Stimulated activated CD4-positive, alpha-beta T cell treated with anti-CD3 and anti-CD28 coated beads, Interleukin-4, amount 100 ng/mL, for 1 hour (primary cell): ENCODE results near the gene FAM241B.

Experiments
- DNase-seq: peaks from one replicate; pipeline ENCODE4 v3.0.0-alpha.2; 2020

The FAM241B gene

GRCh38 chr10:69668721-69669120 lies 38.7 kb downstream of the FAM241B start:
- no peak for DNase-seq

DNA sequence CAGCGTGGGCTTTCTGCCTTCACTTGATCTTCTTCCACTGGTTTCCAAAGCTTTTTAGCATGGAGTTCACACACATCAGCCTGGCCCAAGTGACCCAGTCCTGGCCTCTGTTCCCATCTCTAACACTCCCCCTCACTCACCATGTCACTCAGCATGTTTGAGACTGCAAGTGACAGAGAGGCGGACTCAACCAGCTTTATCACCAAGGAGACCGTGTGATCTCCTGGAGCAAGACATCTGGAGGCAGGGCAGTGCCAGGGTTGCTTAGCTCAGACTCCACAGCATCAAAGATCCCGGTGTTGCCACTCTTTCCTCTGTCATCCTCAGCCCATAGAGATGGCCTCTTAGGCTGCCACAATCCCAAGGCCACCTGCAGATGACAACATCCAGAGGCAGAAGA lies 39.4 kb downstream of the FAM241B start:
- no peak for DNase-seq

- DNase-seq, result no peak
These were observed 43.5 kb downstream of the FAM241B start for GRCh38 chr10:69673521-69673920.

- no peak for DNase-seq
These were observed 44.7 kb downstream of the FAM241B start for GRCh38 chr10:69674786-69675185.

DNA sequence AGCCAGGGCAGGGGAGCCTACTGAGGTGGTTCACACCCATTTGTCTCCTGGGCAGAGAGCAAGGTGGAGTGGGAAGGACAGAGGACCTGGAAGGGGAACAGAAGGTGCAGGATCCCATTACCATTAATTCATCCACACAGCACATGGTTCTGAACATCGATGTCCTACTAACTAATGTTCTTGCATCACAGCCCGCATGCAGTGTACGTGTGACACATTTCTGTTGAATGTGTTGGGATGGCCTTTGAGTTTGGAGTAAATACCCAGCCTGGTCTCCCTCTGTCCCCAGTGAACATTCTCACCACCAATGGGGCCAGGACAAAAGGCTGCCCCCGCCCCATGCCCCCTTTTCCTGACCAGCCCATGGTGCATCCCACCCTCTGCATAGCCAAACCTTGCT lies 46.3 kb downstream of the FAM241B start:
- DNase-seq, result no peak

DNA sequence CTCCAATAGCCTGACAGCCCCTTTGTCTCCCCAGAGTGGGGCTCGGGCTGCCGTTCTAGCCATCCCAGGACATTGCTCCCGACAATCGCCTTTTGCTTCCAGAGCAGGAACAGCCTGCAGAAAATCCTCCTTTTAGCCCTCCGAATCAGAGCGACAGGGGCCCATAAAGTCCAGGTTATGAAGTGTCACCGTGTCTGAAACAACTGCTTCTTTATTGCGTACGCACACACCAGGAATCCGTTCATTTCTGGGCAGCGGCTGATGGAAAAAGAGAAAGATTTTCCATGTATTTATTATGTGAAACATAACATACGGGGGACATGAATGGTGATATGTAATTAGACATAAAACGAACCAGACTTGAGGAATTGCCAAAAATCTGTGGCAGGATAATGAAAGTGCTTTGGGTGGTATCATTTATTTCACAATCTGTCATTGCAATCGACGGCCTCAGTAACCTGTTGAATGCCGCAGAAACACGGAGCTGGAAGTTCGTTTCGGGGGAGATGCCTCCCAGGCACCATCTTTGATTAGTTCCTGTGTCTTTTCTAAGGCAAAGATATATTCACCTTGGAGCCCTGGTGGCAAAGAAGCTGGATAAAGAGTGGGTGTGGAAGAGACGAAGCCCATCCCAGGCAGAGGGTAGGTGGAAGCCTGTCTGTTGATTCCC lies 48.1 kb downstream of the FAM241B start:
- DNase-seq, result no peak

DNA sequence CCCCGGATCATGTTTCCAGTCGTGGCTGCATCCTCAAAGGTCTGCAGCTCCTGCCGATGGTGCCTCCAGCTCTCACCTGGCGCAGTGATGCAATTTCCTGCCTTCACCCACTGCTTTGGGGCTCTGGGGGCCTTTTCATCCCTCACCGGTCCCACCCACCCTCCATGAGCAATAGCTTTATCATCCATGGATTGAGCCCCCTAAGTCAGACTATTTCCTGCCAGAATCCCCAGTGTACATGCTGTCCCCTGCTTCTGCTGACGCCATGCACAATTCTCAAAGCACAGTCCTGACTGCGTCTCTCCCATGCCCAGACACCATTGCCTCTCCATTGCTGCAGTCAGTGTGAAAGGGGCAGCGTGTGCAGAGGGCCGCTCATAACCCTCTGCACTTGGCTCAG lies 49.7 kb downstream of the FAM241B start:
- no peak for DNase-seq

DNA sequence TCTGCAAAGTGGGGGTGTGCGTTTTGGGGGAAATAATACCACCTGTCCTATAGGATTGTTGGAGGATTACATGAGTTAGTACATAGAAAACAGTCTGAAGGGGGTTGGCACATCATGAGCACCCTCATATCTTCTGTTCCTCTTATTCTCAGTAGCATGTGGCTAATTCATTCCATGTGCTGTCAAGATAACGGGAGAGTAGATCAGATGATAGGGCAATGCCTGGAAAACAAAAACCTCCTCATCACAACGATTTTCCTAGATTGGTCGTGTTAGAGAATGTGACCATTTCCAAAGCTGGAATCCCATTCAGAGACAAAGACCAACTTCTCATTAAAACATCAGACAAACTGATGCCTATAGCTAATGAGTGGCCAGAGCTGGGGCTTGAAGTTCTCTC lies 50.6 kb downstream of the FAM241B start:
- no peak for DNase-seq

DNA sequence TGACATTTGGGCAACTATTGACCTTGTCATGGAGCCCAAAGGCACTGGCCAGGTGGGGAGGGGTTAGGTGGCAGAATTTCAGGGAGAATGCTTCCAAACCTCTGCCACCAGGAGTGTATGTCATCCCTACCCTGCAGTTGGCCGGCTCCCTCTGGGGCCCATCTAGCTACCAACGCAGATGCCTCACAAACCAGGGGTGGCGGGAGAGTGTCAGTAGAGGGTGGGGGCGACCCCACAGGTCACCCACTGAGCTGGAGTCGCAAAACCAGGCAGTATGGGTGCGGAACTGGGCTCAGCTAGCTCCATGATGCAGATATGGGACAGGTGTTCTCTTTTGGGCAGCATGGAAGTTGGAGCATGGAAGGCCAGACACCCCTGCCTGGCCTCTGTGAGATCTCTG lies 51.4 kb downstream of the FAM241B start:
- DNase-seq, result no peak

DNA sequence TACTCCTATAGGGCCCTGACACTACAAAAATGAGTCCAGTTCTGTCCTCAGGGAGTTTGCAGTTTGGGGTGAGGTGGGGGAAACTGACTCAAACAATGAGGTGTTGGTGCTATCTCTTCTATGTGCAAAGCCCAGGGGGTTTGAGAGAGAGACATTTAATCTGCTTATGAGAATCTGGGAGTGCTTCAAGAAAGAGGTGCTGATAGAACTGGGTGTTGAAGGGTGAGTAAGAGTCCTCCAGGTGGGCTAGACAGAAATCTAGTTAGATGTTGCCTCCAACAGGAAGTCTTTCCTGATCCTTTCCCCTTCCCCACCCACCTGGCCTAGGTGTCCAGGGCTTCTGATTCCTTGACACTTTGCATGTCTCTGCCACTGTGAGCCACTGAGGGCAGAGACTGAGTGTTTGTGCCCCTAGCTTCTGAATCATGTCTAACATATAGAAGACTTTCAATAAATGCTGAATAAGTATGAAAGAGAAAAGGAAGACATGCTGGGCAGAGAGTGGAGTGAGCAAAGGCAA lies 53.0 kb downstream of the FAM241B start:
- no peak for DNase-seq
